Thyroid gland (tissue), 4 donors: ENCODE measurements around the gene UHRF1. TPM values are rescaled to one million over a fixed set of nuclear protein-coding genes. Genes with fewer than 3 reads are reported as not detected.
"Not testable (repeated sequence)": the region's sequence is repeated elsewhere in the genome, so short reads cannot be mapped to it uniquely, and the experiment has no call there.

Experiments
- DNase-seq, 2 donors: peaks; one replicate each; pipeline ENCODE4 v3.0.0-alpha.2; 2019
- H3K27ac ChIP-seq, 3 donors: fragments of 200-600 bp; sonication (generic); 1 replicate in 2 of 3; 2 replicates in 1 of 3; pipeline ENCODE4 v1.5.1; 2016 to 2019; ENCODE audit warnings: mild to moderate bottlenecking in 1 of 3, moderate library complexity in 1 of 3
- H3K27me3 ChIP-seq: fragments of 200-600 bp; sonication (generic); one replicate; pipeline ENCODE4 v1.5.1; 2019
- H3K36me3 ChIP-seq, 2 donors: fragments of 200-600 bp; sonication (generic); one replicate each; pipeline ENCODE4 v1.5.1; 2016 to 2019
- H3K4me1 ChIP-seq, 2 donors: fragments of 200-600 bp; sonication (generic); one replicate each; pipeline ENCODE4 v1.5.1; 2017 to 2019
- H3K4me3 ChIP-seq, 3 donors: fragments of 200-600 bp; sonication (generic); replicated peaks in 1 of 3; 1 replicate in 2 of 3; 2 replicates in 1 of 3; pipeline ENCODE4 v1.5.1; 2016; ENCODE audit warnings: mild to moderate bottlenecking in 1 of 3
- H3K9me3 ChIP-seq: fragments of 200-600 bp; sonication (generic); one replicate; pipeline ENCODE4 v1.5.1; 2017
- CTCF ChIP-seq, 6 experiments: fragments of 200-600 bp in 3 of 6; fragments of 450-650 bp in 3 of 6; sonication (generic) in 3 of 6; IDR thresholded peaks; one replicate each; pipeline ENCODE4 v1.5.1; 2016 to 2019; ENCODE audit warnings: antibody characterized with exemption in 6 of 6, mild to moderate bottlenecking in 2 of 6, inconsistent platforms in 1 of 6, moderate library complexity in 1 of 6
- POLR2A ChIP-seq, 2 donors: fragments of 450-650 bp; IDR thresholded peaks; one replicate each; pipeline ENCODE4 v1.6.1; 2017; ENCODE audit warnings: antibody characterized with exemption in 2 of 2, mild to moderate bottlenecking in 2 of 2, moderate library complexity in 1 of 2
- WGBS, 2 donors: methylation state at CpG; one replicate each; pipeline ENCODE4 v1.1.5; 2017; 5-methylcytosine and 5-hydroxymethylcytosine counted together
- intact Hi-C: fragments of 100-400 bp; cut with DNase I; formaldehyde crosslinking; loops from one replicate; pipeline ENCODE4 v1.15.1; 2023
- total RNA-seq, 4 donors: library from RNA; depleted of rRNA; stranded (reverse); fragments of >200 nt; gene quantifications; one replicate each; pipeline ENCODE4 v1.2.3, GENCODE V29; 2016

UHRF1 gene
- total RNA-seq, 4 donors from 2014 or later = 0.11 to 0.71 (median 0.41) TPM

DNA sequence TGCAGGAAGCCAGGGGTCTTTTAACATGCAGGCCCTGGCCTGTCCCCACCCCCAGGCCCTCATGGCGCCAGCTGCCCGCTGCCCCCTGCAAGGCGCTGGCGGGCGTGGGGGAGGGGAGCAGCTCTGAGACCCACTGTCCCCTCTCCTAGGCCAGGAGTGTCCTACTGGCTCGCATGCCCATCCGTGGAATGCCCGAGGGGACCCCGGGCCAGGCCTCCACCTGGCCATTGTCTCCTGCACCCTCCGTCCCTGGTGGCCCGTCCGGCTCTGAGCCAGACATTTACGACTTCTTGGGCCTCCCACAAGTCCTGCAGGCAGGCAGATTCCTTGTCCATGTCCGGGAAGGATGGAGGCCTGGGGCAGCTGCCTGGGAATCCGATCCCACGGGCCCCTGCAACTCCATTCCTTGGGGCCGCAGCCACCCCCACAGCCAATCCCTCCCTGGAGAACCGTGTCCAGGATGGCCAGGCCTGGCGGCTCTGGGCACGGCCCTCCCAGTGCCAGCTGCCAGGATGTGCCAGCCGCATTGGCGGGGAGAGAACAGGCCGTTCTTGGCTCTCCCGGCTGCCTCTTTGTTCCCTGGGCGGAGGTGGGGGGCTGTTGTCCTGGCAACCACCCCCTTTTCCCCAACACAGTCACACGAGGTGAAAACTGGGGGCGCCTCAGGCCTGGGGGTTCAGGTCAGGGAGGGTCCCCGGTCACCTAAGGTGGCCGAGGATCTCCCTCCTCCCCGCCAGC, 31.4 kb upstream of the UHRF1 start:
- no peaks in the 10 kb centered on the region for H3K27me3 ChIP-seq
- H3K9me3 ChIP-seq = no peaks in the 10 kb centered on the region
- no peak overlapping the region for H3K4me3 ChIP-seq
- no peak for TF ChIP-seq POLR2A (IDR thresholded peaks at IDR 0.05)
- TF ChIP-seq CTCF (IDR thresholded peaks at IDR 0.05) = no peak
- 65 to 67% methylated on average over 15 to 21 of the region's 30 CpGs for WGBS, 2 donors
- no peak for DNase-seq
- intact Hi-C loops = no loop called here
- H3K36me3 ChIP-seq = no peaks in the 10 kb centered on the region
- no peak overlapping the region for H3K27ac ChIP-seq
- no peaks in the 10 kb centered on the region for H3K4me1 ChIP-seq

GRCh38 chr19:4878491-4878968, 30.8 kb upstream of the UHRF1 start:
- DNase-seq = no peak
- no peaks in the 10 kb centered on the region for H3K27me3 ChIP-seq
- WGBS, 2 donors = 40 to 41% methylated on average over 8 to 11 of the region's 23 CpGs
- H3K4me1 ChIP-seq = no peaks in the 10 kb centered on the region
- H3K27ac ChIP-seq = no peak overlapping the region
- TF ChIP-seq POLR2A (IDR thresholded peaks at IDR 0.05) (no peak), CTCF (IDR thresholded peaks at IDR 0.05) (no peak)
- H3K4me3 ChIP-seq = no peak overlapping the region
- no peaks in the 10 kb centered on the region for H3K36me3 ChIP-seq
- no peaks in the 10 kb centered on the region for H3K9me3 ChIP-seq
- intact Hi-C loops = no loop called here

DNA sequence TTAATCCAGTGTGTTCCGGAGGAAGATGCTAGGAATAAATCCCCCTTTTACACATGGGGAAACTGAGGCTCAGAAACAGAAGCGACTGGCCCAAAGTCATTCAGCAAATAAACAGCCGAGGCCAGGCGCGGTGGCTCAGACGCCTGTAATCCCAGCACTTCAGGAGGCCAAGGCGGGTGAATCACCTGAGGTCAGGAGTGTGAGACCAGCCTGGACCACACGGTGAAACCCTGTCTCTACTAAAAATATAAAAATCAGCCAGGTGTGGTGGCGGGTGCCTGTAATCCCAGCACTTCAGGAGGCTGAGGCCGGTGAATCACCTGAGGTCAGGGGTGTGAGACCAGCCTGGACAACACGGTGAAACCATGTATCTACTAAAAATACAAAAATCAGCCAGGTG, 30.3 kb upstream of the UHRF1 start:
- H3K27me3 ChIP-seq = no peaks in the 10 kb centered on the region
- no peaks in the 10 kb centered on the region for H3K36me3 ChIP-seq
- no peak overlapping the region for H3K4me3 ChIP-seq
- TF ChIP-seq CTCF (IDR thresholded peaks at IDR 0.05) (no peak), POLR2A (IDR thresholded peaks at IDR 0.05) (no peak)
- no peak overlapping the region for H3K27ac ChIP-seq
- DNase-seq = no peak
- no peaks in the 10 kb centered on the region for H3K9me3 ChIP-seq
- 79 to 82% methylated on average over 11 of the region's 11 CpGs for WGBS, 2 donors
- intact Hi-C loops = no loop called here
- H3K4me1 ChIP-seq = no peaks in the 10 kb centered on the region

DNA sequence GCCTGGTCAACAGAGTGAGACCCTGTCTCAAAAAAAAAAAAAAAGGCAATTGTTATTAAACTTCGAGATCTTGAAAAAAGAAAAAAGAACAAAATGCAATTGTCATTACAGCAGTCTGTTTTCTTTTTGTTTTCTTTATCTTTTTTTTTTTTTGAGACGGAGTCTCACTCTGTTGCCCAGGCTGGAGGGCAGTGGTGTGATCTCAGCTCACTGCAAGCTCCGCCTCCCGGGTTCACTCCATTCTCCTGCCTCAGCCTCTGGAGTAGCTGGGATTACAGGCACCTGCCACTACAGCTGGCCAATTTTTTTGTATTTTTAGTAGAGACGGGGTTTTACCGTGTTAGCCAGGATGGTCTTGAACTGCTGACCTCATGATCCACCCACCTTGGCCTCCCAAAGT, 26.4 kb upstream of the UHRF1 start:
- intact Hi-C loops, H3K4me3 ChIP-seq, H3K27ac ChIP-seq, DNase-seq, H3K4me1 ChIP-seq, H3K9me3 ChIP-seq, H3K36me3 ChIP-seq, H3K27me3 ChIP-seq: not testable (repeated sequence)
- 69 to 72% methylated on average over 6 of the region's 6 CpGs for WGBS, 2 donors

- H3K9me3 ChIP-seq, H3K27ac ChIP-seq, H3K27me3 ChIP-seq, H3K4me1 ChIP-seq, H3K36me3 ChIP-seq, DNase-seq, H3K4me3 ChIP-seq, intact Hi-C loops: not testable (repeated sequence)
- 80 to 87% methylated on average over 6 of the region's 6 CpGs for WGBS, 2 donors
Measured at GRCh38 chr19:4884993-4885392, 24.3 kb upstream of the UHRF1 start.

- H3K36me3 ChIP-seq, H3K4me3 ChIP-seq, H3K4me1 ChIP-seq, H3K9me3 ChIP-seq, H3K27me3 ChIP-seq, DNase-seq, H3K27ac ChIP-seq, intact Hi-C loops: not testable (repeated sequence)
- WGBS, 2 donors = 81 to 91% methylated on average over 3 to 4 of the region's 6 CpGs
Measured at GRCh38 chr19:4887803-4888202, 21.5 kb upstream of the UHRF1 start.
